Occipital lobe (tissue), 2 donors: ENCODE measurements around the gene TBC1D14. TPM values are rescaled to one million over a fixed set of nuclear protein-coding genes. Genes with fewer than 3 reads are reported as not detected.
A peak's percentile ranks its signal among the peaks of the same experiment; 100 is the strongest.

Experiments
- DNase-seq: peaks from one replicate; lab custom pipeline; 2025; lab: John Stamatoyannopoulos, UW
- total RNA-seq: library from RNA; depleted of rRNA; stranded (reverse); fragments of >200 nt; gene quantifications from one replicate; pipeline ENCODE4 v1.2.3, GENCODE V29; 2014

Gene TBC1D14
- total RNA-seq, 1 donor from 2014 or later: 213 TPM

DNA sequence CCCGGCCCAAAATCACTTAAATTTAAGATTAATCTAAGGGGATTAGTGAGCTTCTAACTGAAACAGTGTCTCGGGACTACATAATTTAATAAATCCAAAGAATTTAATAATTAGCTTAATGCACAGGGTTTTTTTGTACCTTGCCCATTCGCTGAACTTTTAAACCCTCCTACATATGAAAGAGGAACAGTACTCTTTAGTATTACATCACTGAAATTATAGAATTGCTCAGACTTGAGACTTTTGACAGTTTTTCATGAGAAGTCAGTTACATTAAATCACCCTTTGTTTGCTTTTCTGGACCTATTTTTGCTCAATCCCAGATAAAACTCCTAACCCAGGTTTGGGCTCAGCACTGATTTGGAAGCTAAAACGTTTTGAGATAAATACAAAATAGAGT is 131.1 kb downstream of the TBC1D14 start:
- DNase-seq: no peak

DNA sequence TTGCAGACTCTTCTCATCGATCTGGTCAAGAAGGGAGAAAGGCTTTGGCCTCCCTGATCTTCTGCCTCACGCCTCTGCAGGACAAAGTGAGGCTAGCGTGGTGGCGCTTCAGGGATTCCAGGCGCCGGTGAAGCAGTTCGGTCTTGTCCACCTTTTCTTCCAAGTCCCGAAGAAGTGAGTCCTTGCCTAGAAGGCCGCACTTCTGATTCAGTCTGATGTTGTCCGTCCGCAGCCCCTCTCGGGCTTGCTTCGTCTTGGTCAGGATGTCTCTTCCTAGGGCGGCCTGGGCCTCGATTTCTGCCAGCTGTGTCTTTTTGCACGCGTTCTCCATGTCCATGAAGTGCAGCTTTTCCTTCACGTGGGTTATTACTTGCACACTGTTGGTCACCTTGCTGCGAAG is 131.6 kb downstream of the TBC1D14 start:
- DNase-seq: no peak

GRCh38 chr4:7041801-7042502 is 132.3 kb downstream of the TBC1D14 start:
- DNase-seq: peak; percentile 50

DNA sequence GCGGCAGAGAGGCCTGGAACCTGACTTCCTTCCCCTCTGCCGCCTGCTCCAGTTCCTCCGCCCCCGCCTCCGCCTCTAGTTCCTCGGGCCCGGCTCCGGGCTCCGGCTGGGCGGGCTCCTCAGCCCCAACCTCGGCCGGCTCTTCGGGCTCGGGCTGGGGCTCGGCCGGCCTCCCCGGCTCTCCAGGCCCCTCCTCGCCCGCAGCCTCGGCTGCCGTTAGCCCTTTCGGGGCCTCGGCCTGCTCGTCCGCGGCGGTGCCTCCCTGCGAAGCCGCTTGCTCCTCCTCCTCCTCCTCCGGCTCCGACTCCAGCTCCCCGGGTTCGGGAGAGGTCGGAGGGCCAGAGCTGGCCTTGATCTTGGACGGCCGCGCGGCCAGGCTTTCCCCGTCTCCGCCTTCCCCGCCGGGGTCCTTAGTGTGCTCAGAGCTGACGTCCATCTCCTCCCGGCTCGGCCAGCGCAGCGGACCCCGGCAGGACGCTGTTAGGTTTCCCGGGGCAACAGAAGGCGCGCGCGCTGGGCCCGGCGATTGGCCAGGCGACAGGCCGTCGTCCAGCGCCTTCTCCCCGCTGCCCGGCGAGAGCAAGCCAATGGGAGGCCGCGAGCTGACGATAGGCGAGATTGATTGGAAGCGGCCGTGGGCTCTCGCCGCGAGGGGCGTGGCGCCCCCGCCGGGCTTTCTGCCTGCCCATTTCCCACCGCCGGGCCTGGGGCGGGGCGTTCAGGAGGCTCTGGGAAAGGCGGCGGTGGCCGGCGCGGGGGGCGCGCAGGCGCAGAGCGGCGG is 133.1 kb downstream of the TBC1D14 start:
- peak; percentile 96 for DNase-seq

- DNase-seq: no peak
These were observed 133.9 kb downstream of the TBC1D14 start, which contains the start of gene TADA2B for GRCh38 chr4:7043284-7044136. Gene TADA2B, plus strand, starts transcription at chr4:7043372. Its CDS starts 208 bp downstream, at chr4:7043580.

GRCh38 chr4:7044137-7044930 is 134.7 kb downstream of the TBC1D14 start:
- DNase-seq: no peak

GRCh38 chr4:7045553-7045952 is 135.9 kb downstream of the TBC1D14 start:
- no peak for DNase-seq

- DNase-seq: no peak
These were observed 136.6 kb downstream of the TBC1D14 start for GRCh38 chr4:7045961-7046921.

GRCh38 chr4:7046971-7047370 is 137.3 kb downstream of the TBC1D14 start:
- DNase-seq: no peak

DNA sequence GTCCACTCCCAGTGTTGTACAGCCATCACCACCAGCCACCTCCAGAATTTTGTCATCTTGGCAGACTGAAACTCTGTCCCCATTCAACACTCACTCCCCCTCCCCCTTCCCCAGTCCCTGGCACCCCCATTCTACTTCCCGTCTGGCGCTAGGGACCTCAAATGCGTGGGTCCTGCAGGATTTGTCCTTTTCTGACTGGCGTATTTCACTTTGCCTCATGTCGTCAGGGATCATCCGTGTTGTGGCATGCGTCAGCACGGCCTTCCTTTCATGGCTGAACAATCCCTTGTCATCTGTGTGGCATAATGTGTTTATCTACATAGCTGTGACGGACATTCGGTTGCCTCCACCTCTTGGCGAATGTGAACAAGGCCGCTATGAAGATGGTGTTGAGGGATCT is 139.0 kb downstream of the TBC1D14 start:
- no peak for DNase-seq

DNA sequence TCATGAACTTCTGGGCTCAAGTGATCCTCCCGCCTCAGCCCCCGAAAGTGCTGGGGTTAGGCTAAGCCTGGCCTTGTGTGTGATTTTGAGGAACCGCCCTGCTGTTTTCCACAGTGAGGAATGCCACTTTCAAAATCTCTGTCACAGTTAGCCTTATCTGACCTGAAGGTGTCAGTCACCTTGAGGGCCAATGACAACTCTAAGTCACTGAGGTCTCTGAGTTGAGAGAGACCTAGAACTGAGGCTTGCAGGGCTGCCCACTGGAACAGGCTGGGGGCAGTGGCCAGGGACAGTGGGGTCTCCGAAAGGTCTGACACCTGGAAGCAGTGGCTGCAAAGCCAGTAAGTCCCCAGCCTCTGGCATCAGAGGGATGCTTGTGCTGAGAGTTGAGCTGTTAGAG is 139.7 kb downstream of the TBC1D14 start:
- no peak for DNase-seq

- DNase-seq: no peak
These were observed 140.1 kb downstream of the TBC1D14 start for GRCh38 chr4:7049739-7050138.

- no peak for DNase-seq
These were observed 141.0 kb downstream of the TBC1D14 start for GRCh38 chr4:7050481-7051143.

GRCh38 chr4:7051144-7051495 is 141.5 kb downstream of the TBC1D14 start:
- DNase-seq: no peak

DNA sequence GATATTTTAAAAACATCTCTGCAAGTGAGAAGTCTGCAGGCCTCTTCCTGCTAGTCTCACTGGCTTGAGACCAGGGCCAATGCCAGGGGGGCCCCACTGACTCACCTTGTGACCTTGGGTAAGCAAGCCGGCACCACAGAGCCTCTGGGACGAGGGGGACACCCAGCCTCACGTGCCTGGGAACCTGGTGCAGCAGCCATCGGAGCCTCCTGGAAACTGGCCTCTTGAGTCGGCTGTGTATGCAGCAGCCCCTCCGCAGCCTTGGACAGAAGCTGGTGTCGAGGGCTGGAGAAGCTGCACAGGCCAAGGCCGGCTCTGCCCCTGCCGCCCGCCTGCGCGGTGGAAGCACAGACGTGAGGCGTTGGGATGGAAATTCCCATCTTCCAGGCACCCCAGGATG is 142.3 kb downstream of the TBC1D14 start:
- DNase-seq: no peak

- no peak for DNase-seq
These were observed 142.7 kb downstream of the TBC1D14 start for GRCh38 chr4:7052313-7052712.

- no peak for DNase-seq
These were observed 143.5 kb downstream of the TBC1D14 start for GRCh38 chr4:7052923-7053715.

GRCh38 chr4:7054106-7054880 is 144.7 kb downstream of the TBC1D14 start:
- DNase-seq: no peak
